ENCODE measurements around the gene GTF2A1L.

Gene GTF2A1L

GRCh38 chr2:48722391-48722790 is 104.7 kb downstream of the GTF2A1L start:
- Histone ChIP-seq H3K36me3 (ENCODE audit: insufficient read depth) (no peaks in the 10 kb centered on the region), H3K4me2 (no peak overlapping the region), H3K4me3 (IDR thresholded peaks at IDR 0.05; ENCODE audit: insufficient read depth, low read depth, low read length) (no peak overlapping the region), H3K9ac (no peak overlapping the region), H3K27ac (no peak overlapping the region), H2AFZ (ENCODE audit: low read depth) (no peak overlapping the region), H3K4me1 (ENCODE audit: low read depth, poor library complexity, severe bottlenecking) (no peaks in the 10 kb centered on the region), H3K27me3 (ENCODE audit: insufficient read depth, low read depth) (no peaks in the 10 kb centered on the region), H3K79me2 (ENCODE audit: insufficient read depth, low read depth) (no peaks in the 10 kb centered on the region), H4K20me1 (ENCODE audit: insufficient read depth) (no peaks in the 10 kb centered on the region)
- no peak for TF ChIP-seq CTCF (conservative IDR thresholded peaks at IDR 0.05; ENCODE audit: low read depth, low read length)

GRCh38 chr2:48723129-48723528 is 105.5 kb downstream of the GTF2A1L start:
- Histone ChIP-seq H3K4me2 (no peak overlapping the region), H3K9ac (no peak overlapping the region), H4K20me1 (ENCODE audit: insufficient read depth) (no peaks in the 10 kb centered on the region), H3K36me3 (ENCODE audit: insufficient read depth) (no peaks in the 10 kb centered on the region), H2AFZ (ENCODE audit: low read depth) (no peak overlapping the region), H3K79me2 (ENCODE audit: insufficient read depth, low read depth) (no peaks in the 10 kb centered on the region), H3K4me1 (ENCODE audit: low read depth, poor library complexity, severe bottlenecking) (no peaks in the 10 kb centered on the region), H3K27ac (no peak overlapping the region), H3K27me3 (ENCODE audit: insufficient read depth, low read depth) (no peaks in the 10 kb centered on the region), H3K4me3 (IDR thresholded peaks at IDR 0.05; ENCODE audit: insufficient read depth, low read depth, low read length) (no peak overlapping the region)
- no peak for TF ChIP-seq CTCF (conservative IDR thresholded peaks at IDR 0.05; ENCODE audit: low read depth, low read length)

DNA sequence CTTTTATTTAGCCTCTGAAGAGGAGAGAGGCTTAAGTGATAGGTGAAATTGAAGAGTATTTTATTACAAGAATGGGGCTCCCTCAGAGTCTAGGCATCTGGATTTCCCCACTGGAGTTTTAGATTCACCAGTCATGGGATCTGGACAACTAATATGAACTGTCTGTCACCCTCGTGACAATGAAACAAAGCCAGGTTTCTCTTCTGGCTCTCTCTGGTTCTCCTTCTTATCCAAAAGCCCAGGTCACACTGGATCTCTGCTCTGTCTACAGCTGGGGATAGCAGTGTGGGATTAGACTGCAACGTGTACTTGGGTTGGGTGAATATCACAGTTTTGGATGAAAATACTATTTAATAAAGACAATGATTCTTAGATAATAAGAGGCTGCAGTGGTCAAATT is 106.6 kb downstream of the GTF2A1L start:
- no peak overlapping the region for H3K9ac ChIP-seq
- H3K36me3 ChIP-seq (ENCODE audit: insufficient read depth) = no peaks in the 10 kb centered on the region
- no peaks in the 10 kb centered on the region for H4K20me1 ChIP-seq (ENCODE audit: insufficient read depth)
- H3K27me3 ChIP-seq (ENCODE audit: insufficient read depth, low read depth) = no peaks in the 10 kb centered on the region
- no peaks in the 10 kb centered on the region for H3K79me2 ChIP-seq (ENCODE audit: insufficient read depth, low read depth)
- H3K27ac ChIP-seq = no peak overlapping the region
- no peak overlapping the region for H3K4me3 ChIP-seq (IDR thresholded peaks at IDR 0.05; ENCODE audit: insufficient read depth, low read depth, low read length)
- H3K4me1 ChIP-seq (ENCODE audit: low read depth, poor library complexity, severe bottlenecking) = no peaks in the 10 kb centered on the region
- no peak overlapping the region for H3K4me2 ChIP-seq
- TF ChIP-seq CTCF (conservative IDR thresholded peaks at IDR 0.05; ENCODE audit: low read depth, low read length) = no peak
- H2AFZ ChIP-seq (ENCODE audit: low read depth) = no peak overlapping the region

- Histone ChIP-seq H3K79me2 (ENCODE audit: insufficient read depth, low read depth) (no peaks in the 10 kb centered on the region), H3K27ac (no peak overlapping the region), H3K27me3 (ENCODE audit: insufficient read depth, low read depth) (no peaks in the 10 kb centered on the region), H3K36me3 (ENCODE audit: insufficient read depth) (no peaks in the 10 kb centered on the region), H2AFZ (ENCODE audit: low read depth) (no peak overlapping the region), H3K4me3 (IDR thresholded peaks at IDR 0.05; ENCODE audit: insufficient read depth, low read depth, low read length) (no peak overlapping the region), H3K4me2 (no peak overlapping the region), H3K4me1 (ENCODE audit: low read depth, poor library complexity, severe bottlenecking) (no peaks in the 10 kb centered on the region), H3K9ac (no peak overlapping the region), H4K20me1 (ENCODE audit: insufficient read depth) (no peaks in the 10 kb centered on the region)
- TF ChIP-seq CTCF (conservative IDR thresholded peaks at IDR 0.05; ENCODE audit: low read depth, low read length) = no peak
These were observed 108.2 kb downstream of the GTF2A1L start for GRCh38 chr2:48725696-48726494.

Measured in KMS-11 (cell line).